Thyroid gland (tissue), 4 donors: ENCODE results near the gene NXF3. TPM values are rescaled to one million over a fixed set of nuclear protein-coding genes. Genes with fewer than 3 reads are reported as not detected.

Experiments used
- DNase-seq, 2 donors: peaks; one replicate each; pipeline ENCODE4 v3.0.0-alpha.2; 2019
- H3K27ac ChIP-seq, 3 donors: fragments of 200-600 bp; sonication (generic); 1 replicate in 2 of 3; 2 replicates in 1 of 3; pipeline ENCODE4 v1.5.1; 2016 to 2019; ENCODE audit warnings: mild to moderate bottlenecking in 1 of 3, moderate library complexity in 1 of 3
- H3K27me3 ChIP-seq: fragments of 200-600 bp; sonication (generic); one replicate; pipeline ENCODE4 v1.5.1; 2019
- H3K36me3 ChIP-seq, 2 donors: fragments of 200-600 bp; sonication (generic); one replicate each; pipeline ENCODE4 v1.5.1; 2016 to 2019
- H3K4me1 ChIP-seq, 2 donors: fragments of 200-600 bp; sonication (generic); one replicate each; pipeline ENCODE4 v1.5.1; 2017 to 2019
- H3K4me3 ChIP-seq, 3 donors: fragments of 200-600 bp; sonication (generic); replicated peaks in 1 of 3; 1 replicate in 2 of 3; 2 replicates in 1 of 3; pipeline ENCODE4 v1.5.1; 2016; ENCODE audit warnings: mild to moderate bottlenecking in 1 of 3
- H3K9me3 ChIP-seq: fragments of 200-600 bp; sonication (generic); one replicate; pipeline ENCODE4 v1.5.1; 2017
- CTCF ChIP-seq, 6 experiments: fragments of 200-600 bp in 3 of 6; fragments of 450-650 bp in 3 of 6; sonication (generic) in 3 of 6; IDR thresholded peaks; one replicate each; pipeline ENCODE4 v1.5.1; 2016 to 2019; ENCODE audit warnings: antibody characterized with exemption in 6 of 6, mild to moderate bottlenecking in 2 of 6, inconsistent platforms in 1 of 6, moderate library complexity in 1 of 6
- POLR2A ChIP-seq, 2 donors: fragments of 450-650 bp; IDR thresholded peaks; one replicate each; pipeline ENCODE4 v1.6.1; 2017; ENCODE audit warnings: antibody characterized with exemption in 2 of 2, mild to moderate bottlenecking in 2 of 2, moderate library complexity in 1 of 2
- WGBS, 2 donors: methylation state at CpG; one replicate each; pipeline ENCODE4 v1.1.5; 2017; 5-methylcytosine and 5-hydroxymethylcytosine counted together
- intact Hi-C: fragments of 100-400 bp; cut with DNase I; formaldehyde crosslinking; loops from one replicate; pipeline ENCODE4 v1.15.1; 2023
- total RNA-seq, 4 donors: library from RNA; depleted of rRNA; stranded (reverse); fragments of >200 nt; gene quantifications; one replicate each; pipeline ENCODE4 v1.2.3, GENCODE V29; 2016

The NXF3 gene
- total RNA-seq, 4 donors from 2014 or later, result 0.89 to 3.2 TPM; not detected in 2

- no peak for DNase-seq
- H3K27ac ChIP-seq, result no peak overlapping the region
- no peaks in the 10 kb centered on the region for H3K9me3 ChIP-seq
- 85 to 86% methylated on average over 4 of the region's 4 CpGs for WGBS, 2 donors
- H3K27me3 ChIP-seq, result no peaks in the 10 kb centered on the region
- no peaks in the 10 kb centered on the region for H3K36me3 ChIP-seq
- intact Hi-C loops, result no loop called here
- H3K4me1 ChIP-seq, result no peaks in the 10 kb centered on the region
- TF ChIP-seq CTCF (IDR thresholded peaks at IDR 0.05) (no peak), POLR2A (IDR thresholded peaks at IDR 0.05) (no peak)
- no peak overlapping the region for H3K4me3 ChIP-seq
These were observed 6.7 kb upstream of the NXF3 start for GRCh38 chrX:103099691-103100090.

- WGBS, 2 donors, result 82 to 91% methylated on average over 2 of the region's 2 CpGs
- no peaks in the 10 kb centered on the region for H3K4me1 ChIP-seq
- H3K4me3 ChIP-seq, result no peak overlapping the region
- H3K9me3 ChIP-seq, result no peaks in the 10 kb centered on the region
- no peak for DNase-seq
- intact Hi-C loops, result no loop called here
- H3K27ac ChIP-seq, result no peak overlapping the region
- H3K36me3 ChIP-seq, result no peaks in the 10 kb centered on the region
- TF ChIP-seq POLR2A (IDR thresholded peaks at IDR 0.05) (no peak), CTCF (IDR thresholded peaks at IDR 0.05) (no peak)
- H3K27me3 ChIP-seq, result no peaks in the 10 kb centered on the region
These were observed 5.5 kb upstream of the NXF3 start for GRCh38 chrX:103098488-103098887.

GRCh38 chrX:103081051-103081450 is 11.9 kb downstream of the NXF3 start:
- no peak overlapping the region for H3K27ac ChIP-seq
- DNase-seq, result no peak
- H3K27me3 ChIP-seq, result no peaks in the 10 kb centered on the region
- TF ChIP-seq CTCF (IDR thresholded peaks at IDR 0.05) (no peak), POLR2A (IDR thresholded peaks at IDR 0.05) (no peak)
- intact Hi-C loops, result no loop called here
- no peaks in the 10 kb centered on the region for H3K9me3 ChIP-seq
- H3K36me3 ChIP-seq, result no peaks in the 10 kb centered on the region
- no peak overlapping the region for H3K4me3 ChIP-seq
- WGBS, 2 donors, result 75 to 76% methylated on average over 3 of the region's 6 CpGs
- H3K4me1 ChIP-seq, result no peaks in the 10 kb centered on the region

GRCh38 chrX:103073467-103073866 is 19.5 kb downstream of the NXF3 start:
- DNase-seq, result no peak
- no peak for TF ChIP-seq CTCF (IDR thresholded peaks at IDR 0.05)
- no peak for TF ChIP-seq POLR2A (IDR thresholded peaks at IDR 0.05)
- Histone ChIP-seq H3K4me3 (no peak overlapping the region), H3K27me3 (no peaks in the 10 kb centered on the region), H3K4me1 (no peaks in the 10 kb centered on the region), H3K36me3 (no peaks in the 10 kb centered on the region), H3K9me3 (no peaks in the 10 kb centered on the region), H3K27ac (no peak overlapping the region)
- 52 to 61% methylated on average over 5 of the region's 5 CpGs for WGBS, 2 donors
- intact Hi-C loops, result no loop called here

GRCh38 chrX:103066606-103067005 is 26.3 kb downstream of the NXF3 start:
- TF ChIP-seq POLR2A (IDR thresholded peaks at IDR 0.05) (no peak), CTCF (IDR thresholded peaks at IDR 0.05) (no peak)

More at GRCh38 chrX:103066606-103067005, 26.3 kb downstream of the NXF3 start:
- Histone ChIP-seq H3K36me3 (no peaks in the 10 kb centered on the region), H3K27me3 (no peaks in the 10 kb centered on the region), H3K4me1 (no peaks in the 10 kb centered on the region), H3K4me3 (no peak overlapping the region), H3K9me3 (no peaks in the 10 kb centered on the region), H3K27ac (no peak overlapping the region)
- WGBS, 2 donors, result 80 to 81% methylated on average over 1 of the region's 1 CpG
- intact Hi-C loops, result no loop called here
- DNase-seq, result no peak
